ENCODE results near the gene EHMT1. TPM values are rescaled to one million over a fixed set of nuclear protein-coding genes. Genes with fewer than 3 reads are reported as not detected.

The EHMT1 gene
- total and polyA plus RNA-seq, 2 of the 8 experiments (the other 6 are each of a cell fraction or from before 2014, with no cell fraction given), result 95.7 to 163 TPM

- TF ChIP-seq CHD7 (IDR thresholded peaks at IDR 0.05; ENCODE audit: insufficient replicate concordance, low read length) (no peak), TCF12 (IDR thresholded peaks at IDR 0.05; ENCODE audit: low read depth, low read length) (no peak), CHD1 (IDR thresholded peaks at IDR 0.05; ENCODE audit: low read depth, low read length) (no peak), BCL11A (IDR thresholded peaks at IDR 0.05; ENCODE audit: low read depth in 2 of 2, low read length in 2 of 2) (no peak), CREB1 (IDR thresholded peaks at IDR 0.05) (no peak), TEAD4 (IDR thresholded peaks at IDR 0.05; ENCODE audit: low read depth, low read length) (no peak), ASH2L (IDR thresholded peaks at IDR 0.05; ENCODE audit: low read length) (no peak), SIX5 (IDR thresholded peaks at IDR 0.05; ENCODE audit: low read depth, low read length) (no peak), EGR1 (IDR thresholded peaks at IDR 0.05; ENCODE audit: borderline replicate concordance, low read depth, low read length) (no peak)
Observed at GRCh38 chr9:137580954-137581322, 37.9 kb upstream of the EHMT1 start (continued).

Measured in H1 (cell line).